Kidney epithelial cell (primary cell): Measurements from ENCODE around the gene MATCAP1. TPM values are rescaled to one million over a fixed set of nuclear protein-coding genes. Genes with fewer than 3 reads are reported as not detected.

Source experiments
- DNase-seq: peaks from one replicate; pipeline ENCODE4 v3.0.0-alpha.2; 2010; ENCODE audit warnings: low read depth
- H3K27me3 ChIP-seq: 2 replicates; pipeline ENCODE4 v1.6.0; 2011; ENCODE audit warnings: low read length; ENCODE audit not compliant: control insufficient read depth, insufficient read depth
- H3K36me3 ChIP-seq: 2 replicates; pipeline ENCODE4 v1.5.1; 2011; ENCODE audit warnings: low read length; ENCODE audit not compliant: control insufficient read depth, insufficient read depth
- H3K4me3 ChIP-seq: 2 replicates; pipeline ENCODE4 v1.5.1; 2011; ENCODE audit warnings: low read depth, mild to moderate bottlenecking, control low read depth, low read length
- total RNA-seq: library from RNA; depleted of rRNA; stranded (reverse); fragments of >200 nt; gene quantifications from 2 replicates; pipeline ENCODE4 v1.2.3, GENCODE V29; 2015
- TF ChIP-seq, protein P1 (sequence below): IDR thresholded peaks from 2 replicates; pipeline ENCODE4 v1.5.1; 2011; ENCODE audit warnings: mild to moderate bottlenecking, moderate library complexity, low read length, control low read depth, inconsistent platforms; ENCODE audit not compliant: insufficient read depth, poor library complexity, severe bottlenecking

The MATCAP1 gene
- total RNA-seq, 1 donor from 2014 or later: 10.8 TPM

DNA sequence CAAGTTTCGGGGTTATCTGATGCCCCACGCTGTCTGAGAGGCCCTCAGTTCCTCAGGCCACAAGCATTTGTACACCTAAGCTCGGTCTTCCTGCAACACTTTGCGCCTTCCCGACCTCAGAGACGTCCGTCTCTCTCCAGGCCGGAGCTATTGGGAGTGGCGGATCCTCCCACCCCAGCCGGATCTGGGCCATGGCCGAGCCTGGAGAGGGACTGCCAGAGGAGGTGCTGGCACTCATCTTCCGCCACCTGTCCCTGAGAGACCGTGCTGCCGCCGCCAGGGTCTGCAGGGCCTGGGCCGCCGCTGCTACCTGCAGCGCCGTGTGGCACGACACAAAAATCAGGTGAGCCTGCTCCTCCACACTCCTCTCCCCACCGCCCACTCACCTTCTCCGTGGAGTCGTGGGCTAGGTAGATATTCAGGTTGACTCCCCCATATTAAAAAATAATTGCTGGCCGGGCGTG is 22.1 kb downstream of the MATCAP1 start:
- H3K36me3 ChIP-seq: peaks cover 1% of the 10 kb centered on the region
- TF ChIP-seq, protein P1, sequence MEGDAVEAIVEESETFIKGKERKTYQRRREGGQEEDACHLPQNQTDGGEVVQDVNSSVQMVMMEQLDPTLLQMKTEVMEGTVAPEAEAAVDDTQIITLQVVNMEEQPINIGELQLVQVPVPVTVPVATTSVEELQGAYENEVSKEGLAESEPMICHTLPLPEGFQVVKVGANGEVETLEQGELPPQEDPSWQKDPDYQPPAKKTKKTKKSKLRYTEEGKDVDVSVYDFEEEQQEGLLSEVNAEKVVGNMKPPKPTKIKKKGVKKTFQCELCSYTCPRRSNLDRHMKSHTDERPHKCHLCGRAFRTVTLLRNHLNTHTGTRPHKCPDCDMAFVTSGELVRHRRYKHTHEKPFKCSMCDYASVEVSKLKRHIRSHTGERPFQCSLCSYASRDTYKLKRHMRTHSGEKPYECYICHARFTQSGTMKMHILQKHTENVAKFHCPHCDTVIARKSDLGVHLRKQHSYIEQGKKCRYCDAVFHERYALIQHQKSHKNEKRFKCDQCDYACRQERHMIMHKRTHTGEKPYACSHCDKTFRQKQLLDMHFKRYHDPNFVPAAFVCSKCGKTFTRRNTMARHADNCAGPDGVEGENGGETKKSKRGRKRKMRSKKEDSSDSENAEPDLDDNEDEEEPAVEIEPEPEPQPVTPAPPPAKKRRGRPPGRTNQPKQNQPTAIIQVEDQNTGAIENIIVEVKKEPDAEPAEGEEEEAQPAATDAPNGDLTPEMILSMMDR: no peak
- H3K27me3 ChIP-seq: peaks cover 60% of the 10 kb centered on the region
- no peak for DNase-seq
- no peak overlapping the region for H3K4me3 ChIP-seq

GRCh38 chr16:67158637-67159600 is 24.8 kb downstream of the MATCAP1 start:
- TF ChIP-seq, protein P1: no peak
- Histone ChIP-seq H3K4me3 (peak overlapping the region; percentile 89), H3K27me3 (peaks cover 61% of the 10 kb centered on the region), H3K36me3 (peaks cover 1% of the 10 kb centered on the region)
- DNase-seq: no peak

DNA sequence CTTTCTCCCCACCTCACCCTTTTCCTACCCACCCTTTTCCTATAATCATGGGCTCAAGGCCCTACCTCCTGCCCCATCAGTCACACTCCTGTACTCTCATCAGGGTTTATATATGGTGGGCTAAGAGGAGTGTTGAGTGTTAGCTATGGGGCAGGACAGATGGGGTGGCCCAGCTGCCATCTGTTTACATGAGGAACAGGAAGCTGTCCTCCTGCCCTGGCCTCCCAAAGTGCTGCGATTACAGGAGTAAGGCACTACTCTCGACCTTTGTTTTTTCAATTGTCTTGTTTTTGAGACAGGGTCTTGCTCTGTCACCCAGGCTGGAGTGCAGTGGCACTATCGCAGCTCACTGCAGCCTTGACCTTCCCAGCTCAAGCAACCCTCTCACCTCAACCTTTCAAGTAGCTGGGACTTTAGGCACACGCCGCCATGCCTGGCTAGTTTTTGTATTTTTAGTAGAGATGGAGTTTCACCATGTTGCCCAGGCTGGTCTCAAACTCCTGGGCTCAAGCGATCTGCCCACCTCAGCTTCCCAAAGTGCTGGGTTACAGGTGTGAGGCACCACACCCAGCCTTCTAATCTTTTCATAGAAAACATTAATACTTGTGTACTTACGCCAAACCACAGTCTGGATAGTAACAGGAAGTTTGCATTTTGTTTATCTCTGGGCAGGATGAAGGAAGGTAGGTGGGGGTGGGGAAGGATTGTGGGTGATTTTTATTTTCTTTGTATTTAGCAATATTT is 25.7 kb downstream of the MATCAP1 start:
- DNase-seq: no peak
- Histone ChIP-seq H3K36me3 (peaks cover 1% of the 10 kb centered on the region), H3K4me3 (no peak overlapping the region), H3K27me3 (peaks cover 55% of the 10 kb centered on the region)
- TF ChIP-seq, protein P1: no peak

GRCh38 chr16:67157106-67157748 is 26.5 kb downstream of the MATCAP1 start:
- Histone ChIP-seq H3K36me3 (peaks cover 1% of the 10 kb centered on the region), H3K27me3 (peaks cover 49% of the 10 kb centered on the region), H3K4me3 (no peak overlapping the region)
- TF ChIP-seq, protein P1: no peak
- no peak for DNase-seq

DNA sequence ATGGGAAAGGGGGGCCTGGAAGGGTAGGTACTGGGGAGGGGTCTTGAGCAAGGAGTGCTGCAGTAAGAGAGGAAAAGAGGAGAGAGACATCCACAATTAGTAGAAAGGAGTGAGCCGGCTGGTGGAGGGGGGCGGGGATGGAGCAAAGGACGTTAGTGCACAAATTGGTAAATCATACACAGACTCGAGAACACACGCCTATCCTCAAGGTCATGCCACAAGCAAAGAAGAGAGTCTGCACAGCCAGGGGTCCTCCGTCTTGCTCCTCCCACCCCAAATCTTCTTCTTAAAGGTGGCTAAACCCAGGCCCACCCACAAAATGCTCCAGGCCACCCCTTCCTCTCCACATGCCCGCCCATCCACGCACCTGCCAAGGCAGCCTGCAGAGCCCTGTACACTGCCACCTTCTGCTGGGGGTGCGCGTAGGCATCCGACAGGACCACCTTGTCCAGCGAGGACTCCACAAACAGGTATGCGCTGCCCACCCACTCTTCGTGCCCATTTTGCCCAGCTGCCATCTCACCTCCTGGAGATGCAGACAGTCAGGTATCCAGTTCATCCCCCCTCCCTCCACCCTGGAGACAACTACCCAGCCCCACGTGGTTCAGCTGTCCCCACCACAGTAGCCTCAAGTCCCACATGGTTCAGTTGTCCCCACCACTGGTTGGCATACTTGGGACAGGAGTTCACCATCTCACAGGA is 27.5 kb downstream of the MATCAP1 start:
- no peak for DNase-seq
- Histone ChIP-seq H3K27me3 (peaks cover 42% of the 10 kb centered on the region), H3K4me3 (no peak overlapping the region), H3K36me3 (no peaks in the 10 kb centered on the region)
- TF ChIP-seq, protein P1: no peak
